Measurements from ENCODE around the gene CALML6.

The CALML6 gene

GRCh38 chr1:1943834-1944570, 28.9 kb downstream of the CALML6 start:
- peak; percentile 71 for DNase-seq

GRCh38 chr1:1945782-1946393, 30.8 kb downstream of the CALML6 start:
- DNase-seq: no peak

- DNase-seq: no peak
Observed at GRCh38 chr1:1946540-1946939, 31.5 kb downstream of the CALML6 start.

GRCh38 chr1:1947493-1947892, 32.4 kb downstream of the CALML6 start:
- no peak for DNase-seq

GRCh38 chr1:1948783-1949182, 33.7 kb downstream of the CALML6 start:
- no peak for DNase-seq

- no peak for DNase-seq
Observed at GRCh38 chr1:1950940-1951339, 35.9 kb downstream of the CALML6 start.

GRCh38 chr1:1954015-1954414, 39.0 kb downstream of the CALML6 start:
- no peak for DNase-seq

- DNase-seq: no peak
Observed at GRCh38 chr1:1954831-1955441, 39.9 kb downstream of the CALML6 start.

- no peak for DNase-seq
Observed at GRCh38 chr1:1955621-1956094, 40.6 kb downstream of the CALML6 start.

GRCh38 chr1:1956101-1956500, 41.0 kb downstream of the CALML6 start:
- DNase-seq: no peak

GRCh38 chr1:1956586-1957532, 41.8 kb downstream of the CALML6 start:
- no peak for DNase-seq

- DNase-seq: no peak
Observed at GRCh38 chr1:1957533-1957961, 42.5 kb downstream of the CALML6 start.

- DNase-seq: no peak
Observed at GRCh38 chr1:1958071-1958541, 43.0 kb downstream of the CALML6 start.

- no peak for DNase-seq
Observed at GRCh38 chr1:1959459-1959839, 44.4 kb downstream of the CALML6 start.

GRCh38 chr1:1959840-1960479, 44.9 kb downstream of the CALML6 start:
- peak; percentile 75 for DNase-seq

GRCh38 chr1:1960480-1961196, 45.6 kb downstream of the CALML6 start:
- DNase-seq: no peak

GRCh38 chr1:1962752-1963151, 47.7 kb downstream of the CALML6 start:
- DNase-seq: no peak

GRCh38 chr1:1963570-1963969, 48.5 kb downstream of the CALML6 start:
- DNase-seq: no peak

- DNase-seq: no peak
Observed at GRCh38 chr1:1964811-1965210, 49.8 kb downstream of the CALML6 start.

- DNase-seq: no peak
Observed at GRCh38 chr1:1965546-1965945, 50.5 kb downstream of the CALML6 start.

GRCh38 chr1:1966071-1966740, 51.1 kb downstream of the CALML6 start:
- DNase-seq: no peak
